HepG2 (cell line): ENCODE measurements around the gene IST1. TPM values are rescaled to one million over a fixed set of nuclear protein-coding genes. Genes with fewer than 3 reads are reported as not detected.

Source experiments
- ATAC-seq: fragments of 200-7000 bp; cut with Tn5 transposase; 3 replicates; pipeline ENCODE4 v1.9.1; 2020; ENCODE audit warnings: mild to moderate bottlenecking, moderate library complexity
- BruUV-seq: library from RNA; stranded (reverse); fragments of 400-500 nt; replicated peaks from 2 replicates; lab custom pipeline; 2021; lab: Mats Ljungman, UMichigan
- CTCF ChIA-PET: fragments of 300-600 bp; formaldehyde crosslinking; extraction: SDS; loops from one replicate; lab custom pipeline; 2021; ENCODE audit warnings: low total read pairs, inconsistent platforms, low intra/inter-chr PET ratio; lab: Yijun Ruan, JAX
- POLR2A ChIA-PET: fragments of 350-600 bp; sonication (Branson Sonifier 250); formaldehyde crosslinking; loops from one replicate; lab custom pipeline; 2020; ENCODE audit warnings: antibody characterized with exemption, inconsistent platforms; lab: Yijun Ruan, JAX
- DNase-seq: peaks from one replicate; pipeline ENCODE4 v3.0.0-alpha.2; 2015; ENCODE audit warnings: low spot score
- FAIRE-seq: peaks from 3 replicates; lab custom pipeline; 2011; peaks lifted over from hg19 to GRCh38; lab: Jason Lieb, UNC
- H2AFZ ChIP-seq: one replicate; pipeline ENCODE4 v1.6.1; 2011; ENCODE audit warnings: low read length, inconsistent platforms
- H3K27ac ChIP-seq: fragments of 300-600 bp; 3 replicates; pipeline ENCODE4 v1.8.0; 2011; ENCODE audit warnings: mixed run types, mild to moderate bottlenecking, mixed read lengths, low read length, inconsistent platforms; ENCODE audit not compliant: insufficient read depth; ENCODE audit errors: extremely low read length
- H3K27me3 ChIP-seq, 2 experiments: fragments of 200-600 bp in 1 of 2; 2 replicates in 1 of 2; 3 replicates in 1 of 2; pipeline versions ENCODE4 v1.6.0 to v1.8.0; 2011; ENCODE audit warnings: low read length in 2 of 2, mild to moderate bottlenecking in 2 of 2, moderate library complexity in 2 of 2, inconsistent platforms in 1 of 2; ENCODE audit not compliant: insufficient read depth in 2 of 2, control insufficient read depth in 1 of 2
- H3K36me3 ChIP-seq, 2 experiments: fragments of 200-600 bp in 1 of 2; replicated peaks in 1 of 2; 2 replicates in 1 of 2; 3 replicates in 1 of 2; pipeline versions ENCODE4 v1.5.1 to v1.8.0; 2011; ENCODE audit warnings: low read length in 2 of 2, inconsistent platforms in 1 of 2; ENCODE audit not compliant: insufficient read depth in 2 of 2, control insufficient read depth in 1 of 2
- H3K4me1 ChIP-seq: 2 replicates; pipeline ENCODE4 v1.5.1; 2012; ENCODE audit warnings: low read length, inconsistent platforms; ENCODE audit not compliant: insufficient read depth
- H3K4me2 ChIP-seq: 2 replicates; pipeline ENCODE4 v1.6.0; 2011; ENCODE audit warnings: low read depth, low read length, inconsistent platforms
- H3K4me3 ChIP-seq, 3 experiments: fragments of 200-600 bp in 1 of 3; sonication (generic), shearing (Covaris generic) in 1 of 3; replicated peaks in 1 of 3; 2 replicates each; pipeline ENCODE4 v1.5.1; 2011 to 2016; ENCODE audit warnings: low read length in 3 of 3, inconsistent platforms in 2 of 3, low read depth in 2 of 3, mild to moderate bottlenecking in 2 of 3, control low read depth in 1 of 3, mixed read lengths in 1 of 3; ENCODE audit not compliant: insufficient read depth in 1 of 3
- H3K79me2 ChIP-seq: one replicate; pipeline ENCODE4 v1.6.1; 2011; ENCODE audit warnings: low read length, inconsistent platforms; ENCODE audit not compliant: insufficient read depth
- H3K9ac ChIP-seq: 2 replicates; pipeline ENCODE4 v1.6.0; 2011; ENCODE audit warnings: mild to moderate bottlenecking, low read depth, low read length, inconsistent platforms; ENCODE audit not compliant: insufficient read depth
- H3K9me3 ChIP-seq: 2 replicates; pipeline ENCODE4 v1.5.1; 2012; ENCODE audit warnings: mild to moderate bottlenecking, low read length
- H4K20me1 ChIP-seq: 2 replicates; pipeline ENCODE4 v1.6.0; 2011; ENCODE audit warnings: inconsistent platforms, mild to moderate bottlenecking, low read length, moderate library complexity; ENCODE audit not compliant: insufficient read depth
- CHCHD3 ChIP-seq: sonication (generic); formaldehyde crosslinking; IDR thresholded peaks from 2 replicates; pipeline ENCODE4 v1.8.0; 2022; ENCODE audit warnings: mild to moderate bottlenecking, missing genetic modification reagents, moderate library complexity
- DR1 ChIP-seq: sonication (generic); formaldehyde crosslinking; IDR thresholded peaks from 2 replicates; pipeline ENCODE4 v1.8.0; 2021; ENCODE audit warnings: mild to moderate bottlenecking, missing genetic modification reagents, inconsistent platforms
- ELF3 ChIP-seq: IDR thresholded peaks from 2 replicates; pipeline ENCODE4 v1.6.1; 2016; ENCODE audit warnings: missing genetic modification reagents, missing compliant biosample characterization
- GATAD1 ChIP-seq: IDR thresholded peaks from 2 replicates; pipeline ENCODE4 v1.6.1; 2016; ENCODE audit warnings: missing genetic modification reagents, missing compliant biosample characterization
- MAZ ChIP-seq, 2 experiments: sonication (generic) in 1 of 2; formaldehyde crosslinking in 1 of 2; IDR thresholded peaks; 2 replicates each; pipeline versions ENCODE4 v1.5.0 to v1.6.1; 2012 to 2020; ENCODE audit warnings: low read depth in 2 of 2, mild to moderate bottlenecking in 2 of 2, borderline replicate concordance in 1 of 2, improper control_type of control experiment in 1 of 2, low read length in 1 of 2, missing genetic modification reagents in 1 of 2, moderate library complexity in 1 of 2
- MIER3 ChIP-seq: IDR thresholded peaks from 2 replicates; pipeline ENCODE4 v1.6.1; 2016; ENCODE audit warnings: missing compliant biosample characterization, borderline replicate concordance
- MTA1 ChIP-seq: sonication (generic); formaldehyde crosslinking; IDR thresholded peaks from 2 replicates; pipeline ENCODE4 v1.4.0; 2020; ENCODE audit warnings: missing genetic modification reagents, mild to moderate bottlenecking, borderline replicate concordance
- PTBP1 ChIP-seq: fragments of 200-400 bp; formaldehyde crosslinking; IDR thresholded peaks from 2 replicates; pipeline ENCODE4 v1.6.1; 2018; ENCODE audit warnings: low read length, low read depth; ENCODE audit not compliant: poor library complexity, severe bottlenecking
- ZNF225 ChIP-seq: sonication (generic); formaldehyde crosslinking; IDR thresholded peaks from 2 replicates; pipeline ENCODE4 v1.4.0; 2020; ENCODE audit warnings: mild to moderate bottlenecking, missing genetic modification reagents
- ZNF598 ChIP-seq: sonication (generic); formaldehyde crosslinking; IDR thresholded peaks from 2 replicates; pipeline ENCODE4 v1.5.1; 2020; ENCODE audit warnings: mild to moderate bottlenecking, missing genetic modification reagents, borderline replicate concordance
- WGBS: methylation state at CpG from one replicate; pipeline ENCODE4 v1.1.6; 2017; ENCODE audit warnings: low lambda C conversion rate; 5-methylcytosine and 5-hydroxymethylcytosine counted together
- in situ Hi-C: cut with HindIII; loops from 2 replicates; pipeline ENCODE4 v1.10.0; 2017; ENCODE audit warnings: low pct_unique_long_range_greater_than_20kb; ENCODE audit not compliant: extremely low pct_ligation_motif_present
- intact Hi-C: fragments of 100-400 bp; cut with micrococcal nuclease; formaldehyde crosslinking; loops from one replicate; pipeline ENCODE4 v1.10.0; 2022; ENCODE audit not compliant: unreplicated experiment
- polyA plus RNA-seq, 8 experiments: library from polyadenylated mRNA; depleted of rRNA in 3 of 8; stranded (reverse) in 7 of 8; unstranded in 1 of 8; fragments of >200 nt; fragmentation: Illumina TruSeq in 4 of 8; extraction: Trizol in 4 of 8; gene quantifications; 2 replicates each; pipeline versions ENCODE4 v1.2.1 to v1.2.3, GENCODE V29; 2011 to 2016; ENCODE audit warnings: low read depth in 4 of 8, missing spikeins in 1 of 8, mixed read lengths in 1 of 8; ENCODE audit not compliant: insufficient read depth in 1 of 8
- total RNA-seq, 5 experiments: library from RNA; depleted of rRNA; stranded (reverse); fragments of >200 nt; fragmentation: Illumina TruSeq; extraction: Trizol; gene quantifications; 2 replicates each; pipeline ENCODE4 v1.2.3, GENCODE V29; 2016; ENCODE audit warnings: low read depth in 1 of 5
- TF ChIP-seq, protein P1 (sequence below): sonication (generic); formaldehyde crosslinking; IDR thresholded peaks from 2 replicates; pipeline ENCODE4 v1.4.0; 2020; ENCODE audit warnings: missing genetic modification reagents
- TF ChIP-seq, protein P2 (sequence below): sonication (generic); formaldehyde crosslinking; conservative IDR thresholded peaks from 2 replicates; pipeline ENCODE4 v1.4.0; 2020; ENCODE audit warnings: missing genetic modification reagents
- TF ChIP-seq, protein P3 (sequence below): sonication (generic); formaldehyde crosslinking; IDR thresholded peaks from 2 replicates; pipeline ENCODE4 v1.4.0; 2020; ENCODE audit warnings: mild to moderate bottlenecking, missing genetic modification reagents
- TF ChIP-seq, protein P4 (sequence below): sonication (generic); formaldehyde crosslinking; IDR thresholded peaks from 2 replicates; pipeline ENCODE4 v1.9.0; 2022; ENCODE audit warnings: missing genetic modification reagents, mild to moderate bottlenecking, borderline replicate concordance

Gene IST1
- total and polyA plus RNA-seq, 2 of the 13 experiments (the other 11 are each of a cell fraction or from before 2014, with no cell fraction given), result 346 to 415 TPM

DNA sequence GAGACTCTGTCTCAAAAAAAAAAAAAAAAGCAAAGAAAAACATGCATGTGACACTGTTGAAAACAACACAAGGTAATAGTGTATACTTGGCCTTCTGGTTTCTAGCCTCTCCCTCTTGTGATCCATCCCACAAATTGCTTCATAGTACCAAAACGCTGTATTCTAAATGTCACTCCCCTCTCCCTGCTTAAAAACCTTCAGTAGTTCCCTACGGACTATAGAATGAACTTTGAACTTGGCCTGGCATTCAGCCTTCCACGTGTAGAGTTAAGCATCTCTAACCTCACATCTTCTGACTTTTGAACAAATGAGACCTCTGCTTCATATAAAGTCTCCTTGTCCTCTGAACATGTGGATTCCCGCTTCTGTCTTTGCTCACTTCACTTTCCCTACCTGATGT is 16.4 kb upstream of the IST1 start (continued):
- TF ChIP-seq MAZ (IDR thresholded peaks at IDR 0.05; ENCODE audit: borderline replicate concordance, low read depth, low read length) (no peak), MAZ (CRISPR knock-in tag; IDR thresholded peaks at IDR 0.05; ENCODE audit: low read depth) (no peak), MIER3 (CRISPR knock-in tag) (no peak), GATAD1 (no peak)
- TF ChIP-seq, all 625 proteins: peak for 7

DNA sequence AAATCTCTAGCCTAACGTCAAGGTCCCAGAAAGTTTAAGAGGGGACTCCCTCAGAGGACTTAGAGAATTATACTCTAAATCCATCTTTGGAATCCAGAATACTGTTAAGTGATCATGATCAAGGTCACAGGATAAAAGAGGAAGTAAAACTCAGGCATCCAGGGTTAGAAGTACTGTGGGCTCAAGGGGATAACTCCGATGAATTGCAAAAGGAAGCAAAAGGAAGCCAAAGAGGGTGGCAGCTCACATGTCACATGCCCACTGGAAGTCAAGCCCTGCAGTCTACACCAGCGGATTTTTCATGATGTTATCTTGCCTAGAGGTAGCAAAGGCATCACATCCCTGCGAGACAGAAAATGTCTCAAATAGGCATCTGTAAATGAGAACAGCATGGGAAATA is 15.2 kb upstream of the IST1 start:
- FAIRE-seq (no peak), ATAC-seq (no peak), DNase-seq (no peak)
- BruUV-seq, result no TSS peak
- H3K4me3 ChIP-seq, result no peak overlapping the region
- intact Hi-C loops, result no loop called here
- H3K27ac ChIP-seq, result no peak overlapping the region
- in situ Hi-C loops, result no loop called here
- H3K9ac ChIP-seq, result no peak overlapping the region
- no peak overlapping the region for H3K4me2 ChIP-seq
- CTCF ChIA-PET, result interaction anchor here (0.5 kb wide), 1 partner anchor 9 kb away, joined by 3 read pairs; no protein-coding TSS in a partner anchor
- POLR2A ChIA-PET, result no interaction called here
- peaks cover 1 to 9% of the 10 kb centered on the region in 2 experiments; a peak in 3 of 5 replicates for H3K36me3 ChIP-seq
- no peak overlapping the region for H2AFZ ChIP-seq
- no peaks in the 10 kb centered on the region for H3K9me3 ChIP-seq
- H3K27me3 ChIP-seq, result no peaks in the 10 kb centered on the region
- over 99% methylated on average over 4 of the region's 4 CpGs for WGBS
- H3K79me2 ChIP-seq, result no peaks in the 10 kb centered on the region
- H4K20me1 ChIP-seq, result no peaks in the 10 kb centered on the region
- peaks cover 32% of the 10 kb centered on the region for H3K4me1 ChIP-seq
- TF ChIP-seq ELF3 (CRISPR knock-in tag) (no peak), DR1 (CRISPR knock-in tag) (no peak), ZNF225 (CRISPR knock-in tag) (no peak), CHCHD3 (CRISPR knock-in tag) (no peak), ZNF598 (CRISPR knock-in tag) (no peak), PTBP1 (no peak), MTA1 (CRISPR knock-in tag) (no peak)
- TF ChIP-seq, protein P1, sequence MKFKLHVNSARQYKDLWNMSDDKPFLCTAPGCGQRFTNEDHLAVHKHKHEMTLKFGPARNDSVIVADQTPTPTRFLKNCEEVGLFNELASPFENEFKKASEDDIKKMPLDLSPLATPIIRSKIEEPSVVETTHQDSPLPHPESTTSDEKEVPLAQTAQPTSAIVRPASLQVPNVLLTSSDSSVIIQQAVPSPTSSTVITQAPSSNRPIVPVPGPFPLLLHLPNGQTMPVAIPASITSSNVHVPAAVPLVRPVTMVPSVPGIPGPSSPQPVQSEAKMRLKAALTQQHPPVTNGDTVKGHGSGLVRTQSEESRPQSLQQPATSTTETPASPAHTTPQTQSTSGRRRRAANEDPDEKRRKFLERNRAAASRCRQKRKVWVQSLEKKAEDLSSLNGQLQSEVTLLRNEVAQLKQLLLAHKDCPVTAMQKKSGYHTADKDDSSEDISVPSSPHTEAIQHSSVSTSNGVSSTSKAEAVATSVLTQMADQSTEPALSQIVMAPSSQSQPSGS (CRISPR knock-in tag), result no peak
- TF ChIP-seq, protein P2, sequence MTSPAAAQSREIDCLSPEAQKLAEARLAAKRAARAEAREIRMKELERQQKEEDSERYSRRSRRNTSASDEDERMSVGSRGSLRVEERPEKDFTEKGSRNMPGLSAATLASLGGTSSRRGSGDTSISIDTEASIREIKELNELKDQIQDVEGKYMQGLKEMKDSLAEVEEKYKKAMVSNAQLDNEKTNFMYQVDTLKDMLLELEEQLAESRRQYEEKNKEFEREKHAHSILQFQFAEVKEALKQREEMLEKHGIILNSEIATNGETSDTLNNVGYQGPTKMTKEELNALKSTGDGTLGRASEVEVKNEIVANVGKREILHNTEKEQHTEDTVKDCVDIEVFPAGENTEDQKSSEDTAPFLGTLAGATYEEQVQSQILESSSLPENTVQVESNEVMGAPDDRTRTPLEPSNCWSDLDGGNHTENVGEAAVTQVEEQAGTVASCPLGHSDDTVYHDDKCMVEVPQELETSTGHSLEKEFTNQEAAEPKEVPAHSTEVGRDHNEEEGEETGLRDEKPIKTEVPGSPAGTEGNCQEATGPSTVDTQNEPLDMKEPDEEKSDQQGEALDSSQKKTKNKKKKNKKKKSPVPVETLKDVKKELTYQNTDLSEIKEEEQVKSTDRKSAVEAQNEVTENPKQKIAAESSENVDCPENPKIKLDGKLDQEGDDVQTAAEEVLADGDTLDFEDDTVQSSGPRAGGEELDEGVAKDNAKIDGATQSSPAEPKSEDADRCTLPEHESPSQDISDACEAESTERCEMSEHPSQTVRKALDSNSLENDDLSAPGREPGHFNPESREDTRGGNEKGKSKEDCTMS (CRISPR knock-in tag), result no peak
- TF ChIP-seq, protein P3, sequence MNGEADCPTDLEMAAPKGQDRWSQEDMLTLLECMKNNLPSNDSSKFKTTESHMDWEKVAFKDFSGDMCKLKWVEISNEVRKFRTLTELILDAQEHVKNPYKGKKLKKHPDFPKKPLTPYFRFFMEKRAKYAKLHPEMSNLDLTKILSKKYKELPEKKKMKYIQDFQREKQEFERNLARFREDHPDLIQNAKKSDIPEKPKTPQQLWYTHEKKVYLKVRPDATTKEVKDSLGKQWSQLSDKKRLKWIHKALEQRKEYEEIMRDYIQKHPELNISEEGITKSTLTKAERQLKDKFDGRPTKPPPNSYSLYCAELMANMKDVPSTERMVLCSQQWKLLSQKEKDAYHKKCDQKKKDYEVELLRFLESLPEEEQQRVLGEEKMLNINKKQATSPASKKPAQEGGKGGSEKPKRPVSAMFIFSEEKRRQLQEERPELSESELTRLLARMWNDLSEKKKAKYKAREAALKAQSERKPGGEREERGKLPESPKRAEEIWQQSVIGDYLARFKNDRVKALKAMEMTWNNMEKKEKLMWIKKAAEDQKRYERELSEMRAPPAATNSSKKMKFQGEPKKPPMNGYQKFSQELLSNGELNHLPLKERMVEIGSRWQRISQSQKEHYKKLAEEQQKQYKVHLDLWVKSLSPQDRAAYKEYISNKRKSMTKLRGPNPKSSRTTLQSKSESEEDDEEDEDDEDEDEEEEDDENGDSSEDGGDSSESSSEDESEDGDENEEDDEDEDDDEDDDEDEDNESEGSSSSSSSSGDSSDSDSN (CRISPR knock-in tag), result no peak
- TF ChIP-seq, protein P4, sequence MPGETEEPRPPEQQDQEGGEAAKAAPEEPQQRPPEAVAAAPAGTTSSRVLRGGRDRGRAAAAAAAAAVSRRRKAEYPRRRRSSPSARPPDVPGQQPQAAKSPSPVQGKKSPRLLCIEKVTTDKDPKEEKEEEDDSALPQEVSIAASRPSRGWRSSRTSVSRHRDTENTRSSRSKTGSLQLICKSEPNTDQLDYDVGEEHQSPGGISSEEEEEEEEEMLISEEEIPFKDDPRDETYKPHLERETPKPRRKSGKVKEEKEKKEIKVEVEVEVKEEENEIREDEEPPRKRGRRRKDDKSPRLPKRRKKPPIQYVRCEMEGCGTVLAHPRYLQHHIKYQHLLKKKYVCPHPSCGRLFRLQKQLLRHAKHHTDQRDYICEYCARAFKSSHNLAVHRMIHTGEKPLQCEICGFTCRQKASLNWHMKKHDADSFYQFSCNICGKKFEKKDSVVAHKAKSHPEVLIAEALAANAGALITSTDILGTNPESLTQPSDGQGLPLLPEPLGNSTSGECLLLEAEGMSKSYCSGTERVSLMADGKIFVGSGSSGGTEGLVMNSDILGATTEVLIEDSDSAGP (CRISPR knock-in tag), result no peak
